Stimulated activated CD8-positive, alpha-beta memory T cell treated with anti-CD3 and anti-CD28 coated beads, Interleukin-4, amount 100 ng/mL, for 24 hours (primary cell): Measurements from ENCODE around the gene PSPN.
A peak's percentile ranks its signal among the peaks of the same experiment; 100 is the strongest.

Experiments used
- DNase-seq: peaks from one replicate; pipeline ENCODE4 v3.0.0-alpha.2; 2020; ENCODE audit warnings: low read depth

Gene PSPN, protein sequence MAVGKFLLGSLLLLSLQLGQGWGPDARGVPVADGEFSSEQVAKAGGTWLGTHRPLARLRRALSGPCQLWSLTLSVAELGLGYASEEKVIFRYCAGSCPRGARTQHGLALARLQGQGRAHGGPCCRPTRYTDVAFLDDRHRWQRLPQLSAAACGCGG

DNA sequence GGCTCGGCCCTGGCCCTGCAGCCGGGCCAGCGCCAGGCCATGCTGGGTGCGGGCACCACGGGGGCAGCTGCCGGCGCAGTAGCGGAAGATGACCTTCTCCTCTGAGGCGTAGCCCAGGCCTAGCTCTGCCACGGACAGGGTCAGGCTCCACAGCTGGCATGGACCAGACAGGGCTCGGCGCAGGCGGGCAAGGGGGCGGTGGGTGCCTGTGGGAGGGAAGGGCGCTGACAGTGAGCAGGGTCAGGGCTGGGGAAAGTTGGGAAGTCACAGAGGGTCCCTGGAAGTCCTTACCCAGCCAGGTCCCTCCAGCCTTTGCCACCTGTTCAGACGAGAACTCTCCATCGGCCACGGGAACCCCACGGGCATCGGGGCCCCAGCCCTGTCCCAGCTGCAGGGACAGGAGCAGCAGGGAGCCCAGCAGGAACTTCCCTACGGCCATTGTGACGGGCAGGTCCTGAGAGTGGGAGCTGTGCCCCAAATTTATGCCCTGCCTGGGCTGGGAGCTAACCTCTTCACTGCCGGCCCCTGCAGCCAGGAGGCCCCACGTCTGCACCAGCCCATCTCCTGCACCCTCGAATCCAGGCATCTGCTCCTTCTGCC is at the start of gene PSPN:
Gene PSPN (minus strand): TSS at position 523 of the 600 bp plus-strand sequence. CDS start 84 bp downstream, at position 439.
- no peak for DNase-seq

DNA sequence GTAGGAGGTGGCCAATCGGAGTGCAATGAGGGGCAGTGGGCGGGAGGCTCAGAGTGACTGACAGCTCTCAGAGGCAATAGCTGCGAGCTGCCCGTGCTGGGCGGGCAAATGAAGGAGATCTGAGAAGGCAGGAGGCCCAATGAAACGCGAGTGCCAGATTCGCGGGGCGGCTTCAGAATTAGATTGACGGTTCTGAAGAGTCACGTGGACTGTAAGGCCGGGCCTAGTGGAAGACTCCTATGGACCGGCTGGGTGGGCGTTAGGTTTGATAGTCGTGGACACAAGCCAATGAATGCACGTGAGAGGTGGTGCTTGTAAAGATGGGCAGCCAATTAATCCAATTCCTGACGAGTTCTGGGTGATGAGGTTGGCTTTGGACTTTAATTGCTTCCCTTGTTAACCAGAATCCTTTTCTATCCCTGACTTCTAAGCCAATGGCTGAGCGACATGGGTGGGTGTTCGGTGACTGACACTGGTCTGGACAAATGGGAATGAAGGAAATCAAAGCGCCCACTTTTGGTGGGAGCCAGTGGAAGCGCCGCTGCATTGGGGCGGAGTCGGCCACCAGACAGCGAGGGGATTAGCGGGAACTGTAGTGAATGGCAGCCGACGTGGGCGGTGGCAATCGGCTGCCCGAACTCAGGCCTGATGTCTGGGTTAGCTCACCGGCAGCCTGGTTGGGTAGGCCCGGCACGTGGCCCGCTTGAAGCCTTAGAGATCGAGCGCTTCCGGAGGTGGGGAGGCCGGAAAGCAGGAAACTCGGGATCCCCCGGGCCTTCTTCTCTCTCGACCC is 49.4 kb upstream of the PSPN start:
- peak; percentile 98 for DNase-seq

DNA sequence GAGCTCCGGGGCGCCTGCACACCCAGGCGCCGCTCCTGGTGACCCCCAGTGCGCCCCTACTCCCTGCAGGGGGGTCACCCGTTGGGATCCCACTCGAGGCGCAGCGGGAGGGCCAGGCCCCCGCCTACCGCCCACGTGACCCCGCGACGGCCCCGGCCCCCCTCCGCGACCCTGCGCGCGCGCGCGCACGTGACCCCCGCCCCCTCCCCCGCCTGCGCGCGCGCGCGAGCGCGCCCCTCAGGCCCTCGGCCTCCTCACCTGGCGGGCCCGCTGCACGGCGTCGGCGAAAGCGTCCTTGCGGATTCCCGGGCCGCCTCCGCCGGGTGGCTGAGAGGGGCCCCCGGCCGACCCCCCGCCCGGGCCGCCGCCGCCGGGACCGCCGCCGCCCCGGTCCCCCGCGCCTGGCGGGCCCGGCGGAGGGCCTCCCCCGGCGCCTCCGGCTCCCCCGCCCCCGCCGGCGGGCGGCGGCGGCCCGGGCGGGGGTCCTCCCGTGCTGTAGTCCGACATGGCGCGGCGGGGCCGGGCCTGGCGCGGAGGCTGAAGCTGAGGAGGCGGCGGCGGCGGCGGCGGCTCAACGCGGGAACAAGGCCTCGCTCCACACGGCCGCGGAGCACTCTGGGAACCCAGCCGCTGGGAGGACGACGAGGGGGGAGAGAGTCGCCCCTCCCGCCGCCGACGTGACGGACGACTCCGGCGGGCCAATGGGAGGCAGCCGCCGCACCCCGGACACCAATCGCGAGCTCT is 48.6 kb upstream of the PSPN start, which contains the start of gene KHSRP:
Gene KHSRP (minus strand): TSS at position 617 of the 744 bp plus-strand sequence. CDS start 110 bp downstream, at position 507.
- DNase-seq, result no peak

- peak; percentile 26 for DNase-seq
Measured at GRCh38 chr19:6423499-6424194, 47.9 kb upstream of the PSPN start.

GRCh38 chr19:6421075-6422014 is 45.6 kb upstream of the PSPN start:
- no peak for DNase-seq

GRCh38 chr19:6418562-6418932 is 42.8 kb upstream of the PSPN start:
- DNase-seq, result no peak

DNA sequence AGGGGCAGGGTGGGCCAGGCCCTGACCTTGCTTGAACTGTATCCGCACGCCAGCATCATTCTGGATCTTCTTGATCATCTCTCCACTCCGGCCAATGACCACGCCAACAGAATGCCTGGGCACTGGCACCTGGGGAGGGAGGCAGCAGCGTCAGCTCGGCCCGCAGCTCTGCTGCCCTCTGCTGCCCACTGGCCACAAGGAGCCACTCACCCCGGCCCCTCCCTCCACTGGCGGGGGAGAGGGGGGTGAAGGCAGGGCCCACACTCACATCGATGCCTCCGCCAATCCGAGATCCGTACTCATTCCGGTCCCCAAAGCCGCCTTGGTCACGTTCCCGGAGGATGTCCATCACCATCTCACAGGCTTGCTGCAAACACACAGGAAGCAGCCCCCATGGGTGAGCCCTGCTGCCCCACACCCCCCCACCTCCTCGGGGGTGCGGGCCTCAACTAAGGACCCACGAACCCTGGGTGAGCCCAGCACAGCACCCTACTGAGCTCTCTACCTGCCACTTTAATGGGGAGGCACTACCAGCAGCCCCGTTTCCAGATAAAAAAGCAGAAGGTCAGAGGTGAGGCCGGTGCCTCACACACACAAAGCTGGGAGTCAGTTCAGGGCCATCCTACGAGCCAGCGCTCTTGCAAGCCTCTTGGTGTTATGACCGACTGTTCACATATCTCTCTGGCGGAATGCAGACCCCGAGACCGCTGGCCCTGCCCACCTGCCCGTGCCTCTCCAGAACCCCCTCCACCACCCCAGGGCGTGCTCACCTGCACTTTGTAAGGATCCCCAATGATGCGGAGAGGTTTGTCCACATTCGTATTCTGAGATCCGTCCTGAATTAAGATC is 42.2 kb upstream of the PSPN start:
- no peak for DNase-seq

- no peak for DNase-seq
Measured at GRCh38 chr19:6416658-6417405, 41.1 kb upstream of the PSPN start.

DNA sequence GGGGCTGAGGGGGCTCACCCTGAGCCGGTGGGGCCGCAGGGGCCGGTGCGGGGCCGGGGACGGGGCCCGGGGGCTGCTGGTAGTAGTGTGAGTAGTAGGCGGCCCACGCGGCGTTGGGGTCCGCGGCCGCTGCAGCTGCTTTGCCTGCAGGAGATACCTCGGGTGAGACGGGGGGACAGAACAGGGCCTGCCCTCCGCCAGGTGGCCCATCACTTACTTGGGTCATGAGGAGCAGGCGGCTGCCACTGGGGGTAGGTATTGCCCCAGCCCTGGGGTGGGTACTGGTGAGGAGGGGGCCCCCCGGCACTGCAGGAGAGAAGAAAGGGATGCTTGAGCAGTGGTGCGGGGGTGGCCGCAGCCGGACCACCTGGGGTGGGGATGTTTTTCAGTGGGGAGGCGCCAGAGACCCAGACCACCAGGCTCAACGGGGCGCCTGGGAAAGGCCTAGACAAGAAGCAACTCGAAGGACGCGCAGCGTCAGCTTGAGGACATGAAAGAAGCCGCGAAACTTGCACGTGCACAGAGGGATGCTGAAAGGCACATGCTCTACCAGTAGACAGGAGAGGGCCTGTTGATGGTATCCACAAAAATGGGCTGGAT is 40.0 kb upstream of the PSPN start:
- DNase-seq, result no peak

DNA sequence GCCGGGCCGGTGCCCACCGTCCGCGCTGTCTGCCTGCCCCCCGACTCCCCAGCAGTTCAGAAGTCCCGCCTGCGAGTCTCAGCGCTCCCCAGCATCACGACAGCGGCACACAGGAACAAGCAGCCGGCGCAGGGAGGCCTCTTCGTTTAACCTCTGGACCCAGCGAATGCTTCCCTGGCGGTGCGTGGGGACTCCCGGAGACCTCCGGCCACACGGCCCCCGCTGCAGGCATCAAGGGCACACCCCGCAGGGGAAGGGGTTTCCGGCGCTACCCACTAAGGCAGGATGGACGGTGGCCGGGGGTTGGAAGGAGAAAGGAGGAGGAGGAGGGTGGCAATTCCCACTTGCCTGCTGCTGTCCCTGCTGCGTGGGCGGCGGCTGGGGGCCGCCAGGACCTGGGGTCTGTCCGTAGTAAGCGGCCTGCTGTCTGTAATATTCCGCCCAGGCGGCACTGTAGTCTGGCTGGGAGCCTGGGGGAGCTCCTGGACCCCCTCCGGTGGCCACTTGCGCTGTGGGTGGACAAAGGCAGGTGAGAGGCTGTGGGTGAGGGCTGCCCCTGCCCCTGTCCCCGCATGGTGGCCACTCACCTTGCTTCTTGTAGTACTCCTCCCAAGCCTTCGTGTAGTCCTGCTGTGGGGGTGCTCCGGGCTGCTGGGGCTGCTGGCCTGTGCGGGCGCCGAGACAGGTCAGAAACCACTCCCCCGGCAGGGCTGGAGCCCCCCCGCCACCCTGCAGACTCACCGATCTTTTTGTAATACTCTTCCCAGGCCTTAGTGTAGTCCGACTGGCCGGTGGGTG is 39.3 kb upstream of the PSPN start:
- DNase-seq, result no peak

DNA sequence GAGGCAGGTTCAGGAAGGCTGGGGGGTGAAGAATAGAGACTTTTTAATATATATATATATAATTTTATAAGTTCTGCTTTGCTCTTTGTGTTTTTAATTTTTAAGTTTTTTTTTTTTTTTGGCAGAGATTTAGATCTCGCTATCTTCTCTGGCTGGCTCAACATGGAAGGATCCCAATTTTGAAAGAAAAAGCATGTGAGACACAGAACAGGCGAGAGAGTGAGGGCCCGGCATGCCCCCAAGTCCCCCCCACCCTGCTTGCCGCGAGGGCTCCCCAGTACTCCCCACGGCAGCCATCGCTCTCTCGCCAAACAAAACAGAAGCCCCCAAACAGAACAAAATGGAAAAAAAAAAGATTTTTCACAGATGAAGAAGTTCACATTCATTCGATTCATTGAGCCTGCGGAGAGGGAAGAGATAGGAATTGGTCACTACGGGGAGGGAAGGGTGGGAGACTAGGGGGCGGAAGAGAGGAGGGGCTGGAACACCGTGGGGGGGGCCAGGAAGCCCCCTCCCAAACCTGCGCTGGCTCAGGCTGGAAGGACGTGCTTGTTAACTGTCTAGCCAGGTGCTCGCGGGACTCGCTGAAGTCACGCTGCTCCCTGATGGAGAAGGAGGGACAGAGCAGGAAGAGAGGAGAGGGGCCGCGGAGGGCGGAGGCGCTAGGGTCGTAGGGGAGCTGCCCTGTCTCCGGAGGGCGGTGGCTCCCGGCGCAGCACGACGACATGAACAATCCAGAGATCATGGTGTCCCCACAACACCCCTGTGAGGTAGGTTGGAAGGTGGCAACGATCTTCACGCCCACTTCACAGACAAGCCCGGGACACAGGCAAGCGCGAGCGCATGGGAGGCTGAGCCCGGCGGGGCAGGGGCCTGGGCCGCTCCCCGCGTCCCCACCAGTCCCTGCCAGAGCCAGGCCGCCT is 38.2 kb upstream of the PSPN start:
- no peak for DNase-seq

GRCh38 chr19:6413291-6413690 is 37.6 kb upstream of the PSPN start:
- DNase-seq, result no peak

- peak; percentile 20 for DNase-seq
Measured at GRCh38 chr19:6412447-6413091, 36.8 kb upstream of the PSPN start.

DNA sequence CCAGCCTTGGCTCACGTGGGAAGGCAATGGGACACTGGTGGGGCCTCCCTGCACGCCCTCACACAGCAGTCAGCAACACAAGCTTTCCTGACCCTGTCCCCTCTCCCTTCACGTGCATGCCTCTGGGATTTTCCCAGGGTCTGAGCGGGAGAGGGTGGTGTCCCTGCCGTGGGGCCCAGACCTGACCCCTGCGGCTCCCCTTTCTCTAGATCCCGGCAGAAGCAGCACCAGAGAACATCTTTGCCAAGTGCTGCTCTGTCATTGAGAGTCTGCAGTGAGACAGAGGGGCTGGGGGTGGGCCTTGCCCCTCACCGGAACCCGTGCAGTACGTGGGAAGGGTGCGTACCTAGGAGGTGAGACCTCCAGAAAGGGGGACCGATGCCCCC is 36.3 kb upstream of the PSPN start:
- DNase-seq, result no peak

- no peak for DNase-seq
Measured at GRCh38 chr19:6409346-6409745, 33.6 kb upstream of the PSPN start.

GRCh38 chr19:6406401-6406800 is 30.7 kb upstream of the PSPN start:
- DNase-seq, result no peak
